HG02642 (cell line): Measurements from ENCODE around the gene DRICH1.
"Not testable (repeated sequence)": the region's sequence is repeated elsewhere in the genome, so short reads cannot be mapped to it uniquely, and the experiment has no call there.

ENCODE experiments used
- ATAC-seq: cut with Tn5 transposase; IDR thresholded peaks from one replicate; pipeline ENCODE4 v1.9.1; 2021; ENCODE audit warnings: mild to moderate bottlenecking; ENCODE audit not compliant: unreplicated experiment, poor library complexity

DRICH1 gene

GRCh38 chr22:23652286-23652685, 20.2 kb upstream of the DRICH1 start:
- ATAC-seq, result no peak

DNA sequence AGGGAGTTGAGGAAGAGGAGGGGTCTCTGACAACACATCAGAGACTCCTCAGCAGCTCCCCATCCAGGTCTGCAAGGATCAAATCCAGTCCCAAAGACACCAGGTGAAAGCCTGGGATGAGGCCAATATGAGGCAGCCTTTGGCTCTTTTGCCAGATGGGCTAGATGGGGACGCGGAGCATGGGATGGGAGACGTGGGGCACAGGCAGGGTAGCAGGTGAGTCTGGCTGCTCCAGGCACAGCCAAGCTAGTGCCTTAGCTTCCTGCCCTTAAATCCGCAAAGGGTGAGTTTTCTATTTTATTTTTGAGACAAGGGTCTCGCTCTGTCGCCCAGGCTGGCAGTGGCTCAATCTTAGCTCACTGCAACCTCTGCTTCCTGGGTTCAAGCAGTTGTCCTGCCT, 19.6 kb upstream of the DRICH1 start:
- ATAC-seq, result no peak

DNA sequence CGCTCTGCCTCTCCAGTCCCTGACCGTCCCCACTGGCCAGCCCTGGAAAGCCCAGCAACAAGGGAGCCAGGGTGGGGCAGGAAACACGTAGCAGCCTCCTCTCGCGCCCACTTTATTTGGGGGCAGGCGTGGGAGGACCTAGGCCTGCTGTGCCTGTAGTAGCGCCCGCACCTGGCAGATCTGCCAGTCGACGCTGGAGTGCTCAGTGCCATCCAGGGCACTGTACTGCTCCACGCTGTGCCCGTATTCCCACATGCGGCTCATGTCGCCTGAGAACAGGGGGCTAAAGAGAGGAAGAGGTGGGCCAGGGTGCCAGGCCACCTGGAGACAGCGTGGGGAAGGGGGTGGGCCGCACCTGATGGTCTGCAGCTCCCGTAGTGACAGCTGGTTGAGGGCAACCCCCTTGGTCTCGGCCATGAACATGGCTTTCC, 17.0 kb upstream of the DRICH1 start:
- no peak for ATAC-seq

DNA sequence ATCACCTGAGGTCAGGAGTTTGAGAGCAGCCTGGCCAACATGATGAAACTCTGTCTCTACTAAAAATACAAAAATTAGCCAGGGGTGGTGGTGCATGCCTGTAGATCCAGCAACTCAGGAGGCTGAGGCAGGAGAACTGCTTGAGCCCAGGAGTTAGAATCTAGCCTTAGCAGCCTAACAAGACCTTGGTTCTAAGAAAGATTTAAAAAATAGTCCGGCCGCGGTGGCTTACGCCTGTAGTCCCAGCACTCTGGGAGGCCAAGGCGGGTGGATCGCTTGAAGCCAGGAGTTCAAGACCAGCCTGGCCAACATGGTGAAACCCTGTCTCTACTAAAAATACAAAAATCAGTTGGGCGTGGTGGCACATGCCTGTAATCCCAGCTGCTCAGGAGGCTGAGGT, 14.4 kb upstream of the DRICH1 start:
- not testable (repeated sequence) for ATAC-seq

DNA sequence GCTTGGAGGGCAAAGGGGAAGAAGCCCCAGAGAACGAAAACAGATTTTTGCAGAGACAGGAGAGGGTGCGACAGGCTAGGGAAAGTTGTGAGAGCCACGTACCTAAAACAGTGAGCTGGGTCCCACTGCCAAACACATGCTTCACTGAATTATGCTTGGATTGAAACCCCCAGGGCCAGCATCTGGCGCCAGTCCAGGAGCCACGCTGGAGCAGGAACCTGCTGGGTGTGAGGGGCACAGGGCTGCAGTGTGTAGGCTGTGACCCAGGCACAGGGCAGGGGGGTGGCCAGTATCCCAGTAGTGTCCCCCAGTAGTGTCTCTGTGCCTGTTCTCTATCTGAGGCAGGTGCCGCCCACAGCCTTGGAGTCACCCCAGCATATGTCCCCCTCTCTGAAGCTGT, 8.1 kb upstream of the DRICH1 start:
- ATAC-seq, result not testable (repeated sequence)

DNA sequence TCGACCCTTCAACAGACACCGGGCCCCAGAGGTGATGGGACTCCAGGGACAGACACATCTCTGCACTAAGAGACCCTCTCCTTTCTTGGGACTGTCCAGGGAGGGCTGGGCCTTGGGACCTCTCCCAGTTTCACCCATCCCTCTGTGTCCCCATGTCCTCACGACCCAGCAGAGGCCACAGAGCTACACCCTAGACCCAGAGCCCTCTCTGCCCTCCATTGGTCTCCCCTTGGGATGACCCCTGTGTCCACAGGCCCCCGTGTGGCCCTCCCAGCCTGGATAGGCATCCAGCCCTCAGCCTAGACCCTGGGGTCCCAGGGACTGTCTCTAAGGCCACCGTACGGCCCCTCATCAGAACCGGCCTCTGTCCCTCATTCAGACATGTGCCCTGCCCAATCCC, 7.5 kb upstream of the DRICH1 start:
- ATAC-seq, result no peak

- ATAC-seq, result no peak
These were observed 6.5 kb upstream of the DRICH1 start for GRCh38 chr22:23638611-23639010.

- not testable (repeated sequence) for ATAC-seq
These were observed 3.2 kb upstream of the DRICH1 start for GRCh38 chr22:23635291-23635690.

- not testable (repeated sequence) for ATAC-seq
These were observed 3.9 kb downstream of the DRICH1 start for GRCh38 chr22:23628056-23628743.

DNA sequence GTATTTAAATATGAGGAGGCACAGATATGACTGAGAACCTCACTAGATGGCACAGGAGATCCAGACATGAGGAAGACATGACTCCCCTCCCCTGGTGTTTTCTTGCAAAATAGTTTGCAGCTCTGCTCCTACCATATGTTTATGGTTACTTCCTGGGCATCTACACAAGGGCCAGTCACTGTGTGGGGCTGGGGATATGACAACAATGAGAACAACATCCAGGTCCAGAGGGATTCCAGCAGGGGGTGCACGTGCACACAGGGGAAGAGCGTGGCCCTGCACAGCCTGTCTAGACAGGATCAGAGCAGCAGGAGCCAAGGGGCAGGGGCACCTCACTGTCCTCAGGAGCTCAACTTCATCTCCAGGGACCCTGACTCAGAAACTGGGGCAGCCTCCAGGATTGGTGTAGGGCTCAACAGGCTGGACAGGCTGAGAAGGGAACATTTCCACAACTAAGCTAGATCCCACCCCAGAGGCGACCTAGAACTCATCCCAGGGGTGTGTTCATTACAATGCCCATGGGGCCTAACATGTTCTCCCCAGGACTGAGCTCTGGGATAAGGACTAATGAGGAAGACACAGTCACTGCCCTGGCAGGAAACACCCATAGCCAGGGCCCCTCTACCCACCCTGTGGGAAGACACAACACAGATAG, 4.6 kb downstream of the DRICH1 start:
- ATAC-seq, result not testable (repeated sequence)

- ATAC-seq, result no peak
These were observed 5.7 kb downstream of the DRICH1 start for GRCh38 chr22:23626286-23626975.

- ATAC-seq, result no peak
These were observed 9.5 kb downstream of the DRICH1 start for GRCh38 chr22:23622634-23623033.

DNA sequence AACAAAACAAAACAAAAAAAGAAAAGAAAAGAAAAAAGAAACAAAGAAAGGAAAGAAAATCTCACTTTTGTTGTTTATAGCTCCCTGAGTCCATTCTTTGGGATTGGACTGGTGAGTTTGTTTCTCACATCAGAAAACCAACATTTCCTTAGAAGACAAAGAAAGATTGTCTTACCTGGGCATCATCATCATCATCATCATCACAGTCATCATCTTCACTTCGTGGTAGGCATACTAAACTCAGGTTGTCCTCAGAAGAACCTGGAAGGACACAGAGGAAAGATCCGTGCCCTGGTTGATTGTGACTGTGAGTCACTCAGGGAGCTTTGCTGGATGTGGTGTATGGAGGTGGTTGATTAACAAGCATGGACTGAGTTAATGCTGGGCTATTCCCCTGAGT, 10.2 kb downstream of the DRICH1 start:
- not testable (repeated sequence) for ATAC-seq

GRCh38 chr22:23621082-23621780, 10.9 kb downstream of the DRICH1 start:
- no peak for ATAC-seq

DNA sequence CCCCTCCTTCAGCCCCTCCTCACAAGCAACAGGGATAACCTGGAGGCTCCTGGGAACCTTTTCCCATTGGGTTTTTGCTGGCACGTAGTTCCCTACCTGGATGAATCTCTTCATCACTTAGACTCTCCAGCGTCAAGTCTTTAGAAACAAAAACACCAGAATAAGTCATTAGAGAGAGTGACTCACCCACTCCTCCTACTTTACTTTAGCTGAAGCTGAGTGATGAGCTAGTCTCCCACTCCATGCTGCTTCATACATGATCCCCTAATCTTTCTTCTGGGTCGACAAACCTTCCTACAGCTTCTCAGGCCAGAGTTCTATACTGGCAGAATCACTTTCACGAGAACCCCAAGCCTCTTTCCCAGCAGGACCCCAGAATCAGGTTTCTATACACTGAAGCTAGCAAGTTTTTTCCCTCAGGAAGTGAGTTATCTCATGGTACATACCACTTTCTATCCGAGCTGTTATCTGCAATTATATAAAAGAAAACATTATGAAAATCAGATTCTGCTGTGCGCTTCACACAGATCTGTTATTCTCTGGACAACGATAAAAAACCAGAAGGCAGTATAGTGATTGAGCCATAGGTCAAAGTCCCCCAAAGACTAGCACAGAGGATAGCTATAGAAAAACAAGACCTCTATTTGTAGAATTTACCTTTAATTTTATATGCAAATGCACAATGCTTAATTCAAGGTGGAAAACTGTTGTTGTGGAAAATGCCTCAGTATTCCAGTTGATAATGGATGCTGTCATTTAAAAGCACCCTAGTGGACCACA, 18.7 kb downstream of the DRICH1 start:
- no peak for ATAC-seq

DNA sequence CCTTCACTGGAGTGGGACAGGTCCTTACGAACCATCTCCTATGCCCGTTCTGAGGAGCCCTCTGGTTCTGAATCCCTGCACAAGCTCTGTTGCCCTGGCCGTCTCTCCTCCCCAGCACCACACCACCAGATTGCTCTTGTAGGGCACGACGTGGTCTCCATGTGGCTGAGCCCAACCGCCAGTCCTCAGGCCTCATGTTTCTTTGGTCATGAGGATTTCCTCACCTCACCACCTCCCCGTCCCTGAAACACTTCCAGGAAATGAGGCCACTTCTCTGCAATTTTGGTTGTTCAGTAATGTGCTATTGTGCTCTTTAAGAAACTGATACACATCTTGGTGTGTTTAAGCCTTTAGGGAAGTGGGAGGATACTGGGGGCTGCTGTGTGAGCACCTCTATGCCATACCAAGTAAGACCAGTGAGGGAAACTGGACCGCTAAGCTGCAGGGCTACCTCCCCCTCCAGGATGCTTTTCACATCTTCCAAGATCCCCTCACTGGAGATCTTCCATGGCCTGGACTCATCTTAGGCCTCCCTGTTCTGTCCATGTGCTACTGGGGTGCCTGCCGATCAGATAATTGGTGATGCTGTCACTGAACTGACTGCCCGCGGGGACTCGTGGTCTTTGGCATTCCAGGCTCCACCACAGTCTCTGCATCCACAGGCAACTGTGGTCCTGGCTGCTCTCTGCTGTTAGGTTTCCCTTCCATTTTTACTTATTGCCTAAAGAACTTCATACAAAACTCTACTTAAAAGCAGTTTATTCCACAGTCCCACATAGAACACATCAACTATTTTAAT, 21.9 kb downstream of the DRICH1 start:
- no peak for ATAC-seq

DNA sequence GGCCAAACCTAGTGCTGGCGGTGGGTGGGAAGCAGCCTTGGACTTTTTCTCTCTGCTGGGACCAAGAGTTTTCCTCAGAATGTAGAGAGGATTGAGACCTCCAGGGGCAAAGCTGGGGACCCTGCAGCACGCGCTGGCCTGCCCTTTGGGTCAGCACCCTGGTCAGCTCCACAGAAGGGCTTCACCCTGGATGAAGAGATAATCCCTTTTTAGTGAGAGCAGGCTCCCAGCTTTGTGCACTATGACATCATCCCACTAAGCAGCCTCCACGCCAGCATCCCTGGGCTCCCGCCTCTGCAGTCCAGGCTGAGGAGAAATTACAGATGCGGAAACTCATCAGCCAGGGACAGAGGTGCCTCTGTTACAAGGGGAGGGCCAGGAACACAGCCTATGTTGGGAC, 23.5 kb downstream of the DRICH1 start:
- ATAC-seq, result no peak

DNA sequence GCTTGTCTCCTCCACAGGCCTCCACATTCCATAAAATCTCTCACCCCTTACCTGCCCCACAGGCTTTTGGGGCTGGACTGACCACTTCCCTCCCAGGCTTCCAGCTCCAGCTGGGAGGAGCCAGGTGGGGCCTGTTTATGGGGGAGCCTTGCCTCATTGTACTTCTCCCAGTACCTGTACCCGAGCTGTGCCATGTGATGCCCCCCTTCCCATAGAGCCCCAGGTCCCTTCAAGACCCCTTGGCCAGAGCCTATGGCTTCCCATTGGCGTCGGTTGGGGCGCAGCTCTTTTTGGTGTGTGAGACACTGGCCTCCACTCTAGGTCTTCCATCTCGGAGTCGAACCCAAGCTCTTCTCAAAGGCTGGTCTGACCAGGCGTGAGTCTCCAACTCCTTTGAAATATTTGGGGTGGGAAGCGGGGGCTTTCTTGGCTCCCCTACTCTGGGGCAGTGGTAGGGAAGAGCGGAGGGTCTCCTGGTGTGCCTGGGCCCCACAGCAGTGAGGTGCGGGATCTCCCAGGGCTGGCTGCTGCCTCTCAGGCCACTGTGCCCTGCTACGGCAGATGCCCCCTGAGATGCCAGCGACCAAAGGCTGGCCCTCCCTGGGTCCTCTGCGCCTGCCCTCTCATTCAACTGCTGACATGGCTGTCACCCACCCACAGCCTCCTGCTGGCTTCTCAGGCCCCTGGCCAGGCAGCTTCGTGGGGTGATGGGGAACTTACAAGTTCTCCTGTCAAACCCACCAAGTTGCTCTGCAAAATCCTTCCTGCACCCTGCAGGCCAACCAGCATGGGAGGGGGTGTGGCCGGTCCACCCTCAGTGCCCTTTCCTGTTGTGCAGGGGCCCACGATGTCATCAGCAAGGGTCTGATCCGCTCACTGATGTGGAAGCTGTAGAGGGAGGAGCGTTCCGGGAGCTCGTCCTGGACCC, 25.7 kb downstream of the DRICH1 start:
- no peak for ATAC-seq
